Brain microvascular endothelial cell (primary cell): ENCODE results near the gene ALDH3B1.

Source experiments
- DNase-seq: peaks from one replicate; pipeline ENCODE4 v3.0.0-alpha.2; 2020
- H3K27ac ChIP-seq: fragments of 250-450 bp; sonication (Bioruptor Pico); 2 replicates; pipeline ENCODE4 v1.5.1; 2020; ENCODE audit warnings: mild to moderate bottlenecking, moderate library complexity
- H3K27me3 ChIP-seq: fragments of 250-450 bp; sonication (Bioruptor Pico); replicated peaks from 2 replicates; pipeline ENCODE4 v1.5.1; 2020; ENCODE audit warnings: mild to moderate bottlenecking
- H3K36me3 ChIP-seq: fragments of 250-450 bp; sonication (Bioruptor Pico); replicated peaks from 2 replicates; pipeline ENCODE4 v1.5.1; 2020; ENCODE audit warnings: mild to moderate bottlenecking
- H3K4me3 ChIP-seq: 2 replicates; pipeline ENCODE4 v1.5.1; 2011; ENCODE audit warnings: low read depth, mild to moderate bottlenecking, control low read depth, low read length, moderate library complexity
- CTCF ChIP-seq: IDR thresholded peaks from 2 replicates; pipeline ENCODE4 v1.5.1; 2011; ENCODE audit warnings: low read depth, mild to moderate bottlenecking, moderate library complexity, low read length, control low read depth, inconsistent platforms; ENCODE audit errors: missing control alignments
- in situ Hi-C: cut with HindIII; loops from 2 replicates; pipeline ENCODE4 v1.10.0; 2017; ENCODE audit warnings: low sequenced_read_pairs, low pct_ligation_motif_present

Gene ALDH3B1

GRCh38 chr11:68039526-68040086 is 29.5 kb downstream of the ALDH3B1 start:
- Histone ChIP-seq H3K36me3 (peaks cover 24% of the 10 kb centered on the region), H3K27ac (peak overlapping the region; percentile 75)
- in situ Hi-C loops: no loop called here

DNA sequence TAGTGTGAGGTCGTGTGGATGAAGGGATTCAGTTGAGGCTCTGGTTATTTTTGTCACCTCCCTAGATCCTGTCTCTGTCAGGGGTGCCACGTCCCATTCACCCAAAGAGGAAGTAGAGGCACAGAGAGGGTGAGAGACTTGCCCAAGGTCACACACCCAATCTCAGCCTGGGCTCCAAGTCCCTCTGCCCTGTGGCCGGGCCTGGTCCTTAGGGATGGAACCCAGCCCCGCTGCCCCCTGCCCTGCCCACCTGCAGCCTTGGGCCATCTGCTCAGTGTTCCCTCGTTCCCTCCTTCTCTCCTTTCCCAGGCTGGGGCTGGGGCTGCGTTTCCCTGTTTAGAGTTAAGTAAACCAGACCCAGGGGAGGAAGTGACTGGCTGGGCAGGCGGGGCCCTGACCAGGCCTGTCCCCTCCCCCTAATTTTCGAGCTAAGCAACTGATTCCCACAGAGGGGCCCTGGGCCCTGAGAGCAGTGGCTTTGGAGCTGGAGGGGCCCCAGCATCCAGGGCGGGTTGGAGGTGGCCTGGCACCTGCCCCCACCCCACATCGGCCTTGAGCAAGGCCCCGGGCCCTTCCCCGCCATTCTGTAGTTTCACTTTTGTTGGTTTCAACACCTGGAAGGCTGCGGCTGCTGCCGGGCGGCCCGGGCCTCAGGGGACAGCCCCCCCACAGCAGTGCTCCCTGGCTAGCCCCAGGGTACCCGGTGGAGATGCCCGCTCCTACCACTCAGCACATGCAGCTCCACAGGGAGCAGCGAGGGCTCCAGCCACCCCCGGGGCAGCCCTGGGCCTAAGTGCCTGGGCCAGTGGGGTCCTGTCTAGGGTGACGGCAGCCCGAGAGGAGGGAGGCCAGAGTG is 30.2 kb downstream of the ALDH3B1 start:
- no peak for TF ChIP-seq CTCF
- Histone ChIP-seq H3K27ac (peak overlapping the region; percentile 75), H3K4me3 (peak overlapping the region; percentile 68), H3K27me3 (no peaks in the 10 kb centered on the region), H3K36me3 (peaks cover 31% of the 10 kb centered on the region)
- peak; percentile 45 for DNase-seq
- in situ Hi-C loops: no loop called here

More at GRCh38 chr11:68039526-68040086, 29.5 kb downstream of the ALDH3B1 start:
- no peak for DNase-seq
- H3K27me3 ChIP-seq: no peaks in the 10 kb centered on the region
- peak overlapping the region; percentile 68 for H3K4me3 ChIP-seq
- TF ChIP-seq CTCF: no peak

DNA sequence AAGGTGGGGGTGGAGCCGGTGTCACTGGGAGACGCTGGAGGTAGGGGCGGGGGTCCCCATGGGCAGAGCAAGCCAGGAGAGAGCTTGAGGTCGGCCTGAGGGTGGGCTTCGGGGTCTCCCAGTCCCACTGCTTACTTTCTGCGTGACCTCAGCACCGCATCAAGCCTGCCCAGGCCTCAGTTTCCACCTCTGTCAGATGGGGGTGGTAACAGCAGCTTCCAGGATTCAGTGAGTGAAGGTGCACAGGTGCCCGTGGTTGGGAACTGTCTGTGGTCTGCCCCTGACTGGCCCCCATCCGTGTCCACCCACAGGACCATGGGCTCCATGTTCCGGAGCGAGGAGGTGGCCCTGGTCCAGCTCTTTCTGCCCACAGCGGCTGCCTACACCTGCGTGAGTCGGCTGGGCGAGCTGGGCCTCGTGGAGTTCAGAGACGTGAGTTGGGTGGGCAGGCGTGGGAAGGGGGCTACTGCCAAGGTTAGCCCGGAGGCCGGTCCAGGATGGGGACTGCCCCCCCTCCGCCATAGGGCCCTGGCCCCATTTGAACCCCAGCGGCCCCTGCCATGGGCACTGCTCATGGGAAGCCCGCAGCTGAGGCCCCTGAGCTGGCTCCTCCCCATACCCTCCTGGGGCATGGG is 30.9 kb downstream of the ALDH3B1 start:
- Histone ChIP-seq H3K4me3 (peak overlapping the region; percentile 68), H3K27ac (peak overlapping the region; percentile 75), H3K36me3 (peaks cover 37% of the 10 kb centered on the region), H3K27me3 (no peaks in the 10 kb centered on the region)
- TF ChIP-seq CTCF: no peak
- in situ Hi-C loops: no loop called here
- DNase-seq: no peak

DNA sequence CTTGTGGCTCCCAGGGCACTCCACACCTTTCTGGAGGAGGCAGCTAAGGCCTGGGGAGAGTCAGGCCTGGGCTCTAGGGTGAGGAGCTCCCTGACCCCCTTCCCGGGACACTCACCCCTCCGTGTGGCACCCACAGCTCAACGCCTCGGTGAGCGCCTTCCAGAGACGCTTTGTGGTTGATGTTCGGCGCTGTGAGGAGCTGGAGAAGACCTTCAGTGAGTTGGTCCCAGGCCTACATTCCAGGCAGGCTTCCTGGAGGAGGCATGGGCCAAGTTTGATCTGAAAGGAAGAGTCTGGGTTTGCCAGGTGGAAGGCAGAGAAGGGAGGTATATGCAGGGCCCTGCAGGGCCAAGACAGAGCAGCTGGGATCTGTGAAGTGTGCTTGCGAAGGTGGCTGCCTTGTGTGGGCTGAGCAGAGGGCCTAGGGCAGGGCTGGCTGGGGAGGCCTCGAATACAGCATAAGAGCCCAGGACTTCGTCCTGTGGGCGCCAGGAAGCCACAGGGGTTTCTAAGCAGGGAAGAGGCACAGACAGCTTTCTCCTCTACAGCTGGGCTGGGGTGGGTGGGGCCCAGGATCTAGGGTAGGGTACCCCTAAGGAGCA is 31.6 kb downstream of the ALDH3B1 start:
- in situ Hi-C loops: no loop called here
- no peak for DNase-seq
- Histone ChIP-seq H3K27me3 (no peaks in the 10 kb centered on the region), H3K27ac (no peak overlapping the region), H3K4me3 (no peak overlapping the region), H3K36me3 (peaks cover 43% of the 10 kb centered on the region)
- TF ChIP-seq CTCF: no peak

DNA sequence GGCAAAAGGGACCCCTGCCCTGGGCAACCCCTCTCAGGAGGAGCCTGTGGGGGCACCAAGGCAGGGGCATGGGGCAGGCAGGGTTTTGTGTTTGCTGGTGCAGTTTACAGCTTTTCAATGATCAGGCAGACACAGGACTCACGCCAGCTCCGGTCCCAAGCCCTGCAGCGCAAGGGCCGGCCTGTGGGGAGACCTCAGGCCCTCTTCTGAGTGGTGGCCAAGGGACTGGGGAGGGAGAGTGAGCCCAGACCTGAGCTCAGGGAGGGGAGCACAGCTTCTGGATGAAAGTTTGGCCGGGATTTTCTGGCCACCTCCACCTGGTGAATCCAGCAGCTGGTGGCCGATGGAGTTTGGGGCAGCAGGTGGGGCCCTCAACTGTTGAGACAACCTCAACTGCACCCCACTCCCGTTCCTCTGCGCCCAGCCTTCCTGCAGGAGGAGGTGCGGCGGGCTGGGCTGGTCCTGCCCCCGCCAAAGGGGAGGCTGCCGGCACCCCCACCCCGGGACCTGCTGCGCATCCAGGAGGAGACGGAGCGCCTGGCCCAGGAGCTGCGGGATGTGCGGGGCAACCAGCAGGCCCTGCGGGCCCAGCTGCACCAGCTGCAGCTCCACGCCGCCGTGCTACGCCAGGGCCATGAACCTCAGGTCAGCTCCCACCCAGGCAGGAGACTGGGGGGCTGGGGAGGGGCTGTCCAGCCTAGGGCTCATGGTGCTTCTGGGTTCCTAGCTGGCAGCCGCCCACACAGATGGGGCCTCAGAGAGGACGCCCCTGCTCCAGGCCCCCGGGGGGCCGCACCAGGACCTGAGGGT is 32.3 kb downstream of the ALDH3B1 start:
- H3K4me3 ChIP-seq: no peak overlapping the region
- TF ChIP-seq CTCF: peak; percentile 2
- no peak for DNase-seq
- in situ Hi-C loops: no loop called here
- peak overlapping the region; percentile 82 for H3K27ac ChIP-seq
- peaks cover 45% of the 10 kb centered on the region for H3K36me3 ChIP-seq
- no peaks in the 10 kb centered on the region for H3K27me3 ChIP-seq
